GM12878 (cell line): Measurements from ENCODE around the gene AGBL1. TPM values are rescaled to one million over a fixed set of nuclear protein-coding genes. Genes with fewer than 3 reads are reported as not detected.

Experiments used
- ATAC-seq: fragments of 200-7000 bp; cut with Tn5 transposase; 3 replicates; pipeline ENCODE4 v1.9.1; 2020; ENCODE audit warnings: mild to moderate bottlenecking, moderate library complexity
- BruUV-seq: library from RNA; stranded (reverse); fragments of 400-500 nt; replicated peaks from 2 replicates; lab custom pipeline; 2021; lab: Mats Ljungman, UMichigan
- CTCF ChIA-PET: fragments of 300-600 bp; sonication (Branson Sonifier 250); formaldehyde crosslinking; extraction: SDS; loops from one replicate; lab custom pipeline; 2021; ENCODE audit warnings: inconsistent platforms; lab: Yijun Ruan, JAX
- POLR2A ChIA-PET: fragments of 350-600 bp; formaldehyde crosslinking; extraction: SDS; loops from one replicate; lab custom pipeline; 2021; ENCODE audit warnings: inconsistent platforms; lab: Charles Lee
- RAD21 ChIA-PET: fragments of 300-600 bp; sonication (Branson Sonifier 250); formaldehyde crosslinking; loops from one replicate; lab custom pipeline; 2023; ENCODE audit warnings: antibody characterized with exemption; ENCODE audit not compliant: unreplicated experiment; lab: Charles Lee
- SMC1A ChIA-PET: fragments of 300-600 bp; sonication (Branson Sonifier 250); formaldehyde crosslinking; loops from one replicate; lab custom pipeline; 2023; ENCODE audit not compliant: unreplicated experiment, uncharacterized antibody; lab: Charles Lee
- DNase-seq: peaks from one replicate; pipeline ENCODE4 v3.0.0-alpha.2; 2011; ENCODE audit warnings: low read depth, low spot score
- FAIRE-seq: peaks from 3 replicates; lab custom pipeline; 2011; peaks lifted over from hg19 to GRCh38; lab: Jason Lieb, UNC
- H2AFZ ChIP-seq: 2 replicates; pipeline ENCODE4 v1.6.0; 2011; ENCODE audit warnings: low read depth, low read length, control low read depth; ENCODE audit not compliant: control insufficient read depth
- H3K27ac ChIP-seq: 2 replicates; pipeline ENCODE4 v1.5.1; 2011; ENCODE audit warnings: control low read depth; ENCODE audit not compliant: control insufficient read depth, insufficient read depth
- H3K27me3 ChIP-seq, 2 experiments: replicated peaks in 1 of 2; 2 replicates each; pipeline versions ENCODE4 v1.6.0 to v1.6.1; 2011; ENCODE audit warnings: low read length in 1 of 2; ENCODE audit not compliant: control insufficient read depth in 2 of 2, insufficient read depth in 2 of 2
- H3K36me3 ChIP-seq, 2 experiments: 2 replicates each; pipeline ENCODE4 v1.5.1; 2011; ENCODE audit warnings: low read length in 1 of 2; ENCODE audit not compliant: control insufficient read depth in 2 of 2, insufficient read depth in 2 of 2
- H3K4me1 ChIP-seq: 2 replicates; pipeline ENCODE4 v1.6.1; 2011; ENCODE audit warnings: mild to moderate bottlenecking, low read length, moderate library complexity, mixed read lengths; ENCODE audit not compliant: control insufficient read depth, insufficient read depth
- H3K4me2 ChIP-seq: 2 replicates; pipeline ENCODE4 v1.6.0; 2011; ENCODE audit warnings: control low read depth; ENCODE audit not compliant: control insufficient read depth, insufficient read depth
- H3K4me3 ChIP-seq: fragments of 200-600 bp; sonication (generic); 2 replicates; pipeline ENCODE4 v1.5.1; 2016
- H3K79me2 ChIP-seq: 2 replicates; pipeline ENCODE4 v1.6.0; 2011; ENCODE audit warnings: low read length; ENCODE audit not compliant: control insufficient read depth, insufficient read depth
- H3K9ac ChIP-seq: 2 replicates; pipeline ENCODE4 v1.8.0; 2011; ENCODE audit warnings: low read length, control low read depth, mixed read lengths; ENCODE audit not compliant: control insufficient read depth, insufficient read depth
- H3K9me3 ChIP-seq: replicated peaks from 3 replicates; pipeline ENCODE4 v1.5.1; 2011; ENCODE audit warnings: mild to moderate bottlenecking, low read length; ENCODE audit not compliant: control insufficient read depth, insufficient read depth
- H4K20me1 ChIP-seq: 2 replicates; pipeline ENCODE4 v1.6.0; 2011; ENCODE audit not compliant: control insufficient read depth, insufficient read depth
- CREB1 ChIP-seq: IDR thresholded peaks from 2 replicates; pipeline ENCODE4 v1.6.1; 2012; ENCODE audit warnings: low read depth, mild to moderate bottlenecking, inconsistent platforms
- CTCF ChIP-seq, 3 experiments: IDR thresholded peaks in 2 of 3; conservative IDR thresholded peaks in 1 of 3; 2 replicates each; pipeline ENCODE4 v1.5.1; 2011; ENCODE audit warnings: low read depth in 3 of 3, low read length in 3 of 3, mild to moderate bottlenecking in 3 of 3, control low read depth in 2 of 3, moderate library complexity in 2 of 3, inconsistent platforms in 1 of 3, mixed read lengths in 1 of 3; ENCODE audit not compliant: control insufficient read depth in 2 of 3, insufficient read depth in 1 of 3; ENCODE audit errors: extremely low read depth in 1 of 3
- HDAC6 ChIP-seq: fragments of 200-600 bp; sonication (generic); IDR thresholded peaks from one replicate; pipeline ENCODE4 v1.8.0; 2017; ENCODE audit warnings: antibody characterized with exemption; ENCODE audit not compliant: unreplicated experiment
- MEF2A ChIP-seq: IDR thresholded peaks from 2 replicates; pipeline ENCODE4 v1.6.1; 2011; ENCODE audit warnings: low read depth, mild to moderate bottlenecking, low read length, moderate library complexity; ENCODE audit not compliant: insufficient read depth
- MTA2 ChIP-seq: fragments of 450-650 bp; IDR thresholded peaks from 2 replicates; pipeline ENCODE4 v1.6.1; 2016; ENCODE audit warnings: low read depth, mild to moderate bottlenecking, moderate library complexity
- NR2C1 ChIP-seq: fragments of 450-650 bp; IDR thresholded peaks from 2 replicates; pipeline ENCODE4 v1.6.1; 2017; ENCODE audit warnings: antibody characterized with exemption, mild to moderate bottlenecking, moderate library complexity
- NR2F1 ChIP-seq: fragments of 450-650 bp; conservative IDR thresholded peaks from 2 replicates; pipeline ENCODE4 v1.6.1; 2017; ENCODE audit warnings: mild to moderate bottlenecking
- POLR2A ChIP-seq: IDR thresholded peaks from 2 replicates; pipeline ENCODE4 v1.6.1; 2011; ENCODE audit warnings: low read depth, mild to moderate bottlenecking, low read length
- SIN3A ChIP-seq: IDR thresholded peaks from 2 replicates; pipeline ENCODE4 v1.6.1; 2012; ENCODE audit warnings: low read depth, low read length, improper control_type of control experiment
- STAT3 ChIP-seq: IDR thresholded peaks from 2 replicates; pipeline ENCODE4 v1.6.1; 2011; ENCODE audit warnings: low read depth, low read length, improper control_type of control experiment
- TCF12 ChIP-seq: IDR thresholded peaks from 2 replicates; pipeline ENCODE4 v1.6.1; 2011; ENCODE audit warnings: low read depth, mild to moderate bottlenecking, low read length
- ZBTB4 ChIP-seq: fragments of 450-650 bp; formaldehyde crosslinking; IDR thresholded peaks from 2 replicates; pipeline ENCODE4 v1.4.0; 2022; ENCODE audit warnings: mild to moderate bottlenecking, moderate library complexity
- whole genome bisulfite sequencing: methylation state at CpG from one replicate; pipeline ENCODE4 v1.1.6; 2016; ENCODE audit warnings: low lambda C conversion rate; ENCODE audit not compliant: insufficient replicate concordance, insufficient coverage; ENCODE audit errors: missing lambda C conversion rate; 5-methylcytosine and 5-hydroxymethylcytosine counted together
- in situ Hi-C: fragments of 300-500 bp; cut with MboI; formaldehyde crosslinking; loops from 9 replicates; pipeline ENCODE4 v1.14.3; 2018; ENCODE audit warnings: mixed read lengths
- intact Hi-C: fragments of 100-400 bp; cut with micrococcal nuclease; formaldehyde crosslinking; loops from one replicate; pipeline ENCODE4 v1.14.2; 2022; ENCODE audit not compliant: unreplicated experiment
- polyA plus RNA-seq, 11 experiments: library from polyadenylated mRNA; depleted of rRNA in 4 of 11; unstranded in 6 of 11; stranded (reverse) in 5 of 11; fragments of >200 nt; fragmentation: Nextera tagmentation in 4 of 11; fragmentation: Illumina TruSeq in 1 of 11; extraction: Ambion mirVana in 4 of 11; extraction: Trizol in 1 of 11; gene quantifications; 1 replicate in 1 of 11; 2 replicates in 10 of 11; pipeline versions ENCODE4 v1.2.1 to v1.2.3, GENCODE V29; 2011 to 2016; ENCODE audit warnings: inconsistent platforms in 2 of 11, missing spikeins in 2 of 11, low read depth in 1 of 11
- total RNA-seq, 4 experiments: library from RNA; depleted of rRNA in 3 of 4; stranded (reverse); fragments of >200 nt in 3 of 4; fragmentation: Illumina TruSeq in 1 of 4; extraction: Trizol in 1 of 4; gene quantifications; 2 replicates each; pipeline versions ENCODE4 v1.2.1 to v1.2.3, GENCODE V29; 2013 to 2021

AGBL1 gene
- total and polyA plus RNA-seq, 10 of the 15 experiments (the other 5 are each of a cell fraction or from before 2014, with no cell fraction given), result not detected

DNA sequence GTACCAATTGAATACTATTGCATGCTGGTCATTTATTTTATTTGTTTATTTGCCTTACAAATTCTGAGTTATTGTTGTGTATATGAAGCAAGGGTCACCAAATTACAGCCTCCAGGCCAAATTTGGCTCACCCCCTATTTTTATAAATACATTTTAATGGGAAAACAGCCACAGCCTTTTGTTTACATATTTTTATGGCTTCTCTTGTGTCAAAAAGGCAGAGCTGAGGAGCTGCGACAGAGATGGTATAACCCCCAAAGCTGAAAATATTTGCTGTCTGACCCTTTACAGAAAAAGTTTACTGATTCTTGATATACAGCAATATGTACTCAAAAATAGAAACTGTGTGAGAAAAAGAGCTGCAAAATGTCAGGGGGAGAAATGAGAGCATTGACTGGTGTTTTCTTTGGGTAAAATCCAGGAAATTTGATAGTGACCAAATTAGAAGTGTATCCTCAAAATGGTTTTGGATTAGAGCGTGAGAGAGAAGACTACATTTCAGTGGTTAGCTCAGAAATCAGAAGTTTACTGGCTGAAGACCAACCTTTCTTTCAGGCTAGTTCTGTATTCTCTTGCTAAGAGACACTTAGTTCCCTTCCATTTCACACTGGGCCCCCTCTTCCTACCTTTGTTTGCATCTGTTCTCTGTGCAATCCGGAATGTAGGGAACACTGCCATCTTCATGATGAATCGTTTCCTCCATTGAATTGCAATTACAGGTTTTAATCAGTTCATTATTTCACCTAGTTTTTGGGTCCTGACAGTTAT lies 757.8 kb downstream of the AGBL1 start:
- no peaks in the 10 kb centered on the region for H3K27me3 ChIP-seq
- no peak overlapping the region for H3K9ac ChIP-seq
- POLR2A ChIA-PET, result no interaction called here
- SMC1A ChIA-PET, result no interaction called here
- 0% methylated on average over 4 of the region's 4 CpGs for WGBS
- RAD21 ChIA-PET, result no interaction called here
- in situ Hi-C loops, result no loop called here
- H3K27ac ChIP-seq, result no peak overlapping the region
- H3K4me1 ChIP-seq, result no peaks in the 10 kb centered on the region
- no peaks in the 10 kb centered on the region for H3K9me3 ChIP-seq
- FAIRE-seq (no peak), DNase-seq (no peak), ATAC-seq (no peak)
- H3K79me2 ChIP-seq, result no peaks in the 10 kb centered on the region
- H4K20me1 ChIP-seq, result no peaks in the 10 kb centered on the region
- no peak overlapping the region for H3K4me2 ChIP-seq
- no TSS peak for BruUV-seq
- intact Hi-C loops, result no loop called here
- no peak overlapping the region for H3K4me3 ChIP-seq
- no peak for TF ChIP-seq MTA2
- H3K36me3 ChIP-seq, result no peaks in the 10 kb centered on the region
- CTCF ChIA-PET, result interaction anchor here (0.7 kb wide), 1 partner anchor 875 kb away, joined by 3 read pairs; no protein-coding TSS in a partner anchor
- no peak overlapping the region for H2AFZ ChIP-seq

DNA sequence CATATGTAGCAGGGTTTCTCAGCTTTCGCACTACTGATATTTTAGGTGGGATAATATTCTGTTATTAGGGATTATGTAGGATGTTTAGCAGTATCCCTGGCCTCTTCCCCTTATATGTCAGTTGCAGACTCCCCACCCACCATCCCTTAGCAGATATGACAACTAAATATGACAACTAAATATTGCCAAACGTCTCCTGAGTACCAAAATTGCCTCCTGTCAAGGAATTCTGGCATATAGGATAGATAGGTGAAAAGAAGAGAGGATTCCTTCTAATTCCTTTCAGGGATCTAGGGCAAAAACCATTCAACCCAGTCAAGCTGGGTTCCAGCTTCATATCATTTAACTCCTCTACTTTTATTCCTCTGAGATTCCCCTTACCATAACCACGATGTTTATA lies 759.8 kb downstream of the AGBL1 start:
- H3K4me3 ChIP-seq, result no peak overlapping the region
- in situ Hi-C loops, result no loop called here
- 13% methylated on average over 3 of the region's 3 CpGs for WGBS
- TF ChIP-seq NR2F1 (no peak), STAT3 (no peak), POLR2A (no peak), TCF12 (no peak), SIN3A (no peak), ZBTB4 (CRISPR knock-in tag) (no peak), CREB1 (no peak), CTCF (IDR thresholded peaks at IDR 0.05 in 2 of 3, conservative IDR thresholded peaks at IDR 0.05 in 1 of 3; ENCODE audit: control insufficient read depth in 2 of 3, extremely low read depth in 1 of 3, insufficient read depth in 1 of 3, low read depth in 3 of 3, low read length in 3 of 3) (no peak), NR2C1 (no peak), HDAC6 (no peak), MEF2A (no peak)

More for the DNA sequence above, 759.8 kb downstream of the AGBL1 start:
- RAD21 ChIA-PET, result no interaction called here
- Histone ChIP-seq H4K20me1 (no peaks in the 10 kb centered on the region), H2AFZ (no peak overlapping the region), H3K27me3 (no peaks in the 10 kb centered on the region), H3K27ac (no peak overlapping the region), H3K4me2 (no peak overlapping the region), H3K9ac (no peak overlapping the region), H3K4me1 (no peaks in the 10 kb centered on the region), H3K9me3 (no peaks in the 10 kb centered on the region), H3K79me2 (no peaks in the 10 kb centered on the region), H3K36me3 (no peaks in the 10 kb centered on the region)
- CTCF ChIA-PET, result no interaction called here
- POLR2A ChIA-PET, result no interaction called here
- no peak for ATAC-seq
- FAIRE-seq, result no peak
- no TSS peak for BruUV-seq
- SMC1A ChIA-PET, result no interaction called here
- DNase-seq, result no peak
- intact Hi-C loops, result no loop called here
